SH-SY5Y (cell line): ENCODE measurements around the gene MGP.

ENCODE experiments used
- GATA2 ChIP-seq: IDR thresholded peaks from 2 replicates; pipeline ENCODE4 v1.6.1; 2011; ENCODE audit warnings: mild to moderate bottlenecking, low read depth, low read length
- GATA3 ChIP-seq: IDR thresholded peaks from 2 replicates; pipeline ENCODE4 v1.6.1; 2011; ENCODE audit warnings: low read depth, mild to moderate bottlenecking, low read length, moderate library complexity

- TF ChIP-seq GATA2 (no peak), GATA3 (no peak)
Observed at GRCh38 chr12:14873440-14874185, 12.0 kb downstream of the MGP start.
